IPS DF 6.9 (cell line): ENCODE data around the gene ECSIT.

Source experiments
- DNase-seq: peaks from one replicate; pipeline ENCODE4 v3.0.0-alpha.2; 2013; ENCODE audit warnings: low read depth, low spot score
- H3K27ac ChIP-seq: one replicate; pipeline ENCODE4 v1.5.1; 2013; ENCODE audit warnings: low read length, control low read depth
- H3K27me3 ChIP-seq: 2 replicates; pipeline ENCODE4 v1.6.1; 2013; ENCODE audit warnings: mild to moderate bottlenecking, low read length; ENCODE audit not compliant: control insufficient read depth, insufficient read depth
- H3K36me3 ChIP-seq: 2 replicates; pipeline ENCODE4 v1.6.1; 2013; ENCODE audit warnings: low read length; ENCODE audit not compliant: control insufficient read depth, insufficient read depth
- H3K4me1 ChIP-seq: 2 replicates; pipeline ENCODE4 v1.6.1; 2013; ENCODE audit warnings: low read length; ENCODE audit not compliant: control insufficient read depth, insufficient read depth
- H3K4me3 ChIP-seq: 2 replicates; pipeline ENCODE4 v1.5.1; 2013; ENCODE audit warnings: mild to moderate bottlenecking, low read length
- H3K9me3 ChIP-seq: 2 replicates; pipeline ENCODE4 v1.6.1; 2013; ENCODE audit warnings: low read length, inconsistent platforms; ENCODE audit not compliant: control insufficient read depth, insufficient read depth
- WGBS: extraction: QIAGEN DNeasy Blood & Tissue Kit; methylation state at CpG from one replicate; pipeline ENCODE4 v1.1.7; 2013; ENCODE audit warnings: mixed read lengths, missing lambda C conversion rate; ENCODE audit not compliant: insufficient read length, insufficient coverage; 5-methylcytosine and 5-hydroxymethylcytosine counted together

The ECSIT gene

DNA sequence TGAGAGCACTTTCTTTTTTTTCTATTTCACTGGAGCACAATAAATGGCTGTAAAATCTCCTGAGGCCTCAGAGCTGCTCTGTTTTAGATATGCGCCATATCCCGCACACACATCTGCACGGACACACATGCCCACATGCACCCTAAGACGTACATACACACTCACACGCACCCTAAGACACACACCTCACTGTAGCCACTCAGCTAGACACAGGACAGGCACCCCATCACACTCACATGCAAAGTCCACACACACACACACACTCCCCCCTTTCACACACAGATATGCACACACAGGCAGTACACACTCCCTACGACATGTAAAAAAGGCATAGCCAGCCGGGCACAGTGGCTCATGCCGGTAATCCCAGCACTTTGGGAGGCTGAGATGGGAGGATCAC lies 21.3 kb upstream of the ECSIT start:
- Histone ChIP-seq H3K27me3 (no peaks in the 10 kb centered on the region), H3K9me3 (no peaks in the 10 kb centered on the region), H3K4me3 (no peak overlapping the region), H3K4me1 (no peaks in the 10 kb centered on the region), H3K27ac (no peak overlapping the region), H3K36me3 (peaks cover 8% of the 10 kb centered on the region)
- no CpG with 5 or more reads among the region's 8 CpGs for WGBS
- no peak for DNase-seq

DNA sequence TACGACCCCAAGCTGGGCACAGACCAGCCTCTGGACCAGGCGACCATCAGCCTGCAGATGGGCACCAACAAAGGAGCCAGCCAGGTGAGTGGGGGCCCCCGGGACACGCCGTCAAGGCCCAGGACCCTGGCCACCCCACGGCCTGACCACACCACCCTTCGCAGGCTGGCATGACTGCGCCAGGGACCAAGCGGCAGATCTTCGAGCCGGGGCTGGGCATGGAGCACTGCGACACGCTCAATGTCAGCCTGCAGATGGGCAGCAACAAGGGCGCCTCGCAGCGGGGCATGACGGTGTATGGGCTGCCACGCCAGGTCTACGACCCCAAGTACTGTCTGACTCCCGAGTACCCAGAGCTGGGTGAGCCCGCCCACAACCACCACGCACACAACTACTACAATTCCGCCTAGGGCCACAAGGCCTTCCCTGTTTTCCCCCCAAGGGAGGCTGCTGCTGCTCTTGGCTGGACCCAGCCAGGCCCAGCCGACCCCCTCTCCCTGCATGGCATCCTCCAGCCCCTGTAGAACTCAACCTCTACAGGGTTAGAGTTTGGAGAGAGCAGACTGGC lies 20.5 kb upstream of the ECSIT start:
- DNase-seq = no peak
- Histone ChIP-seq H3K4me3 (no peak overlapping the region), H3K27ac (no peak overlapping the region), H3K4me1 (no peaks in the 10 kb centered on the region), H3K27me3 (no peaks in the 10 kb centered on the region), H3K9me3 (no peaks in the 10 kb centered on the region), H3K36me3 (peaks cover 8% of the 10 kb centered on the region)
- WGBS = no CpG with 5 or more reads among the region's 24 CpGs

DNA sequence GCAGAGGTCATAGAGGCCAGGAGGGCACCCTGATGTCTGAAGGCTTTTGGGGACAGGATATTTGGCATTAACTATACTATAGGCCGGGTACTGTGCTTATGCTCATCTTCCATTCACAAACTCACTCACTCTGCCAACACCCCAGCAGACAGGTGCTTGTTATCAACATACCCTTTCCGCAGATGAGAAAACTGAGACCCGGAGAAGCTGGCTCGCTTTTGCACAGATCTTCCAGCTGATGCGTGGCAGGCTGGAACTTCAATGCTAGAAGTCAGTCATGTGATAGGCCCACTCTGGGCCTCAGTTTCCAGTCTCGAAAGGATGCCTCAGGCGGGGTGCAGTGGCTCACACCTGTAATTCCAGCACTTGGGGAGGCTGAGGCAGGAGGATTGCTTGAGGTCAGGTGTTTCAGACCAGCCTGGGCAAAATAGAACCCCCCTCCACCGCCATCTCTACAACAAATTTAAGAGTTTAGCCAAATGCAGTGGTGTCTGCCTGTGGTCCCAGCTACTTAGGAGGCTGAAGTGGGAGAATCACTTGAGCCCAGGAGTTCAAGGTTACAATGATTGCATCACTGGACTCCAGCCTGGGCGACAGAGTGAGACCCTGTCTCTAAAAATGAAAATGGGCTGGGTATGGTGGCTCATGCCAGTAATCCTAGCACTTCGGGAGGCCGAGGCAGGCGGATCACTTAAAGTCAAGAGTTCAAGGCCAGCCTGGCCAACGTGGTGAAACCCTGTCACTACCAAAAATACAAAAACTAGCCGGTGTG lies 19.2 kb upstream of the ECSIT start:
- no peak for DNase-seq
- no peak overlapping the region for H3K27ac ChIP-seq
- H3K27me3 ChIP-seq = no peaks in the 10 kb centered on the region
- no peaks in the 10 kb centered on the region for H3K9me3 ChIP-seq
- no peaks in the 10 kb centered on the region for H3K4me1 ChIP-seq
- no peak overlapping the region for H3K4me3 ChIP-seq
- peaks cover 2% of the 10 kb centered on the region; the same call in 1 of the 2 replicates for H3K36me3 ChIP-seq
- WGBS = no CpG with 5 or more reads among the region's 14 CpGs

DNA sequence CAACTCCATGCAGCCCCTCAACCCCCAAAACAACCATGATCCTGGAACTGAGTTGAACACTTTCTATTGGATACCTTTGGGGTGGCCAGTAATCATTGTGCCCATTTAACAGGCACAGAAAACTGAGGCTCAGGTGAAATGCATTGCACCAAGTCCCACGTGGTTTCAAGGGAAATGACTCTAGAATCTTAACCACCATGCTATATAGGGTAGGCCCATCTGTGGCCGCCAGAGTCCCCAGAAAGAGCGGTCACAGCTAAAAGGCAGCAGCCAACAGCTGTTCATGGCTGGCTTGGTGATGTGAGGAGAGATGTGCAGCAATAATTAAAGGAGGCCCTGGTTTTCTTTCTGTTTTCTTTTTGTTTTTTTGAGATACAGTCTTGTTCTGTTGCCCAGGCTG lies 12.3 kb upstream of the ECSIT start:
- H3K36me3 ChIP-seq = no peaks in the 10 kb centered on the region
- no peak for DNase-seq
- no peaks in the 10 kb centered on the region for H3K9me3 ChIP-seq
- no peak overlapping the region for H3K27ac ChIP-seq
- no CpG with 5 or more reads among the region's 3 CpGs for WGBS
- no peak overlapping the region for H3K4me3 ChIP-seq
- H3K27me3 ChIP-seq = no peaks in the 10 kb centered on the region
- peaks cover 6% of the 10 kb centered on the region for H3K4me1 ChIP-seq

DNA sequence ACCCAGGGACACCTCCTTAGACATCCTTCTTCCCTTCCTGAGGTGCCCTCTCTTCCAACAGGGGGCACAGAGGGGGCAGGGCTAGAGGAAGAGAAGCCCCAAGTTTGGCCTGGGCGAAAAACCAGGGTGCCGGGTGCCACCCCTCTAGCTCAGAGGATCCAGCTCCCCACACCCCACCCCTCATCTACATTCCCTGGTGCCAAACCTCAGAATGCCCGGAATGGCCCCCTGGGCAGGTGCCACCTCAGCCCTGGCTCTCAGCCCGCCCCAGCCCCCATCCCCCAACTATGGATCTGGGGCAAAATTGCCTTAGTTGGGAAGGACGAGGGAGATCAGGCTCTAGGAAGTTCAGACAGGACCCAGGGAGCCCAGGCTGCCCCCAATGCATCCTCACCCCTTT lies 11.7 kb upstream of the ECSIT start:
- Histone ChIP-seq H3K27ac (no peak overlapping the region), H3K4me1 (peaks cover 6% of the 10 kb centered on the region), H3K4me3 (no peak overlapping the region), H3K27me3 (no peaks in the 10 kb centered on the region), H3K9me3 (no peaks in the 10 kb centered on the region), H3K36me3 (no peaks in the 10 kb centered on the region)
- no CpG with 5 or more reads among the region's 5 CpGs for WGBS
- DNase-seq = no peak

DNA sequence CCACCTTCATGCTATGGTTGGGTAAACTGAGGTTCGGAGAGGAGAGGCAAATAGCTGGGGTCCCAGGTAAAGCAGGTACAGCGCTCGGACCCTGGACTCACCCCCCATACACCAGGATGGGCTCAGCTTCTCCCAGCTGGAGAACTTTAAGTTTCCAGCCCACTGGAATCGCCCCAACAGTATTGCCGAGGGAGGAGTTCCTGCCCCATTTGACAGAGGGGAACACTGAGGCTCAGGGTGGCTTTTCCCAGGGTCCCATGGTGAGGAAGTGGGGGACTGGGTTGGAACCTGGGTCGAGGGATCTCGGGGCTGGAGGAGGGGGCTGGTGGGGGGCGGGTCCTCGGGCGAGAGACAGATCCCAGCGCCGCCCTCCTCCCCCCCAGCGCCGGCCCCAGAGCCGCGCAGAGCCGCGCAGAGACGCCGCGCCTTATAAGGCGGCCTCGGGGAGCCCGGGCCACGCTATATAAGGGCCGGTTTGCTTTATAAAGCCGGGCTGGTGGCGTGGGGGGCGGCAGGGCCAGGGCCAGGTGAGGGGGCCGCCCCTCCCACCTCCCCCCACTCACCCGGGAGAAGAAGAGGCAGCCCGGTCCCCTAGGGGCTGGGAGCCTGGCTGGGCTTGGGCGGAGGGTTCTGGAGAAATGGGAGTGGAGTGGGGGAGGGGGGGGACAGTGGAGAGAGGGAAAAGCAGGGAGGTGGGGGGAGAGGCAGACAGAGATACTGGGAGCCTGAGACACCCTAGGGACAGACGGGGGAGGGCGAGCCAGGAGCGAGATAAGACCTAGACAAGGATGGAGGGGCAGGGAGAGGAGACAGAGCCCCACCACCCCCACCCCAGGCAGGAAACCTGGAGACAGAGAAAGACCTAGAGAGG lies 10.8 kb upstream of the ECSIT start:
- WGBS = no CpG with 5 or more reads among the region's 36 CpGs
- peak overlapping the region; percentile 21; the same call in 1 of the 2 replicates for H3K4me3 ChIP-seq

DNA sequence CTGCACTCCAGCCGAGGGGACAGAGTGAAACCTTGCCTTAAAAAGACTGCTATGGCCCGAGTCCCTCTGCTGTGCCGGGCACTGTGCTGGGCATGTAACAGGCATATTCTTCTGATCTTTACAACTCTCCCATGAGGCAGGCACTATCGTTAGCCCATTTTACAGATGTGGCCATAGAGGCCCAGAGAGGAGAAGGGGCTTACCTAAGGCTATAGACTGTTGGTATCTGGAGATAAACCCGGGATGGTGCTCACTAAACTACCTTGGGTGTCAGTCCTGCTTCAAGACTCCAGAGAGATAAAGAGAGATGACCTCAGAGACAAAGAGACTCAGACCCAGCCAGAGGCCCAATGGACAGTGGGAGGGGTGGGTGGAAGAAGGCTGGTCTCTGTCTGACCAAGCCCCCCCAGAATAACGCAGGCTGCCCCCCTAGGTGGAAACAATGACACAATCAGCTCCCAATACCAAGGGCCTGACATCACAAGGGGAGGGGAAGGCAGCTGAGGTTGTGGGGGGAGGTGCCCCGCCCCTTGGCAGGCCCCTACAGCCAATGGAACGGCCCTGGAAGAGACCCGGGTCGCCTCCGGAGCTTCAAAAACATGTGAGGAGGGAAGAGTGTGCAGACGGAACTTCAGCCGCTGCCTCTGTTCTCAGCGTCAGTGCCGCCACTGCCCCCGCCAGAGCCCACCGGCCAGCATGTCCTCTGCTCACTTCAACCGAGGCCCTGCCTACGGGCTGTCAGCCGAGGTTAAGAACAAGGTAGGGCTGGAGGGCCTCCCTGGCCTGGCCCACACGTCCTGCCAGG lies 9.5 kb upstream of the ECSIT start, which contains the start of gene CNN1:
Gene CNN1, plus strand, starts transcription at position 620 of the 805 bp plus-strand sequence. Its CDS starts 77 bp downstream, at position 697.
- H3K27me3 ChIP-seq = no peaks in the 10 kb centered on the region
- DNase-seq = no peak
- no CpG with 5 or more reads among the region's 21 CpGs for WGBS
- no peaks in the 10 kb centered on the region for H3K9me3 ChIP-seq
- no peak within 1 kb of the TSS for H3K27ac ChIP-seq
- H3K4me3 ChIP-seq = peak within 1 kb of the TSS; percentile 47; the same call in 1 of the 2 replicates
- H3K36me3 ChIP-seq = no peaks in the 10 kb centered on the region
- H3K4me1 ChIP-seq = peaks cover 8% of the 10 kb centered on the region

More for the DNA sequence above, 10.8 kb upstream of the ECSIT start:
- DNase-seq = no peak
- H3K27me3 ChIP-seq = no peaks in the 10 kb centered on the region
- H3K27ac ChIP-seq = no peak overlapping the region
- H3K4me1 ChIP-seq = peaks cover 8% of the 10 kb centered on the region
- H3K9me3 ChIP-seq = no peaks in the 10 kb centered on the region
- H3K36me3 ChIP-seq = no peaks in the 10 kb centered on the region

DNA sequence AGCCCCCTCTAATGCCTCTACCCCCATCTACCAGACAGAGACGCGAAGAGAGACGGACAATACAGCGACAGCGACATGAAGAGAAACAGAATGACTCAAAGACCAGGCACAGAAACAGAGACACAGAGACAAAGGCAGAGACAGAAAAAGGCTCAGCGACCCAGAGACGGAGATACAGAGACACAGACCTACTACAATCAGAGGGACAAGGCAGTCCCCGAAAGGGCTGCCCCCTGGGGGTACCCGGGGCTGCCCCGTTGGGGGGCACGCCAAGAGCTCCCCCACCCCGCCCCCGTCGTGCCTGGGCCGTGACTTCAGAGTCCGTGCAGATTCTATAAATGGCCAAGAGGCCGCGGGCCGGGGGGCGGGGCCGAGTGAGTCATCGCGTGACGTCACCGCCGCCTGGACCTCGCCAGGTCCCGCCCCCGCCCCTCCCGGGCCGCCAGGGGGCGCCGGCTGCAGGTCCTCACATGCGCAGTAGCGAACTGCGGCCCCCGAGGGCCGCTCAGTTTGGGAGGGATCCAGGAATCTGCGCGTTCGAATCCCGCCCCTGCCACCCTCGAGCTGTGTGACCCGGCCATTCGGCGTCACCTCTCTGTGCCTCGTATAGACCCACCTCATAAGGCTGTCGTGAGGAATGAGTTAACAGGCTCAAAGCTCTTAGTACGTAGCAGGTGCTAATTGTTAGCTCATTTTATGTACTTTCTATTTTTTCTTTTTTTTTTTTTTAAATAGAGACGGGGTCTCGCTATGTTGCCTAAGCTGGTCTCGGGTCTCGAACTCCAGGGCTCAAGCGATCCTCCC lies 7.1 kb upstream of the ECSIT start:
- Histone ChIP-seq H3K9me3 (no peaks in the 10 kb centered on the region), H3K36me3 (no peaks in the 10 kb centered on the region), H3K4me1 (peaks cover 8% of the 10 kb centered on the region), H3K27me3 (no peaks in the 10 kb centered on the region), H3K4me3 (peak overlapping the region; percentile 28; the same call in 1 of the 2 replicates), H3K27ac (no peak overlapping the region)
- WGBS = no CpG with 5 or more reads among the region's 54 CpGs
- no peak for DNase-seq

DNA sequence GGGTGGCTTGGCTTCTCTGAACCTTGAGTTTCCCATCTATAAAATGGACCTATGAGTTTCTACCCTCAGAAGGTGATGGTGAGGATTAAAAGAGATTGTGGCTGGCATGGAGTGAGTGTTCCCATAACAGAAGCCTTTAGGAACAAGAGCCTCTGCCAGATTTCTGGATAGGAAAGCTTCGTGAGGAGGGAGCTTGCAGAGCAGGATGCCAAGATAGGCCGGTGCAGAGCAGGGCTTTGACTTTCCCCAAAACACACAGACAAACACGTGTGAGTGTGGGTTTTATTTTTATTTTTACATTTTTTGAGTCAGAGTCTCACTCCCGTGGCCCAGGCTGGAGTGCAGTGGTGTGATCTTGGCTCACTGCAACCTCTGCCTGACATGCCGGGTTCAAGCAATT lies 6.0 kb upstream of the ECSIT start:
- no peak overlapping the region for H3K27ac ChIP-seq
- no peak overlapping the region for H3K4me3 ChIP-seq
- H3K9me3 ChIP-seq = no peaks in the 10 kb centered on the region
- no CpG with 5 or more reads among the region's 5 CpGs for WGBS
- H3K36me3 ChIP-seq = no peaks in the 10 kb centered on the region
- DNase-seq = no peak
- no peaks in the 10 kb centered on the region for H3K27me3 ChIP-seq
- peaks cover 8% of the 10 kb centered on the region for H3K4me1 ChIP-seq
